ENCODE measurements around the gene CMIP.

The CMIP gene

GRCh38 chr16:81462683-81463082, 18.1 kb downstream of the CMIP start:
- DNase-seq (ENCODE audit: low spot score), result no peak

- no peak for DNase-seq (ENCODE audit: low spot score)
These were observed 18.8 kb downstream of the CMIP start for GRCh38 chr16:81463296-81463890.

GRCh38 chr16:81464279-81464678, 19.7 kb downstream of the CMIP start:
- DNase-seq (ENCODE audit: low spot score), result no peak

- DNase-seq (ENCODE audit: low spot score), result no peak
These were observed 20.9 kb downstream of the CMIP start for GRCh38 chr16:81465375-81465943.

- no peak for DNase-seq (ENCODE audit: low spot score)
These were observed 21.9 kb downstream of the CMIP start for GRCh38 chr16:81466356-81466980.

- no peak for DNase-seq (ENCODE audit: low spot score)
These were observed 22.5 kb downstream of the CMIP start for GRCh38 chr16:81467072-81467471.

- no peak for DNase-seq (ENCODE audit: low spot score)
These were observed 23.2 kb downstream of the CMIP start for GRCh38 chr16:81467815-81468214.

GRCh38 chr16:81468269-81468902, 23.8 kb downstream of the CMIP start:
- DNase-seq (ENCODE audit: low spot score), result no peak

- DNase-seq (ENCODE audit: low spot score), result no peak
These were observed 24.6 kb downstream of the CMIP start for GRCh38 chr16:81469183-81469677.

- DNase-seq (ENCODE audit: low spot score), result no peak
These were observed 25.3 kb downstream of the CMIP start for GRCh38 chr16:81469710-81470535.

GRCh38 chr16:81470796-81471636, 26.4 kb downstream of the CMIP start:
- DNase-seq (ENCODE audit: low spot score), result no peak

GRCh38 chr16:81471882-81472281, 27.3 kb downstream of the CMIP start:
- no peak for DNase-seq (ENCODE audit: low spot score)

GRCh38 chr16:81472391-81472790, 27.8 kb downstream of the CMIP start:
- DNase-seq (ENCODE audit: low spot score), result no peak

GRCh38 chr16:81473066-81473488, 28.5 kb downstream of the CMIP start:
- no peak for DNase-seq (ENCODE audit: low spot score)

- DNase-seq (ENCODE audit: low spot score), result no peak
These were observed 28.9 kb downstream of the CMIP start for GRCh38 chr16:81473558-81473957.

- DNase-seq (ENCODE audit: low spot score), result no peak
These were observed 29.7 kb downstream of the CMIP start for GRCh38 chr16:81473969-81474959.

GRCh38 chr16:81477697-81478693, 33.4 kb downstream of the CMIP start:
- no peak for DNase-seq (ENCODE audit: low spot score)

GRCh38 chr16:81478876-81479511, 34.4 kb downstream of the CMIP start:
- DNase-seq (ENCODE audit: low spot score), result no peak
